Fibroblast of mammary gland (primary cell): Measurements from ENCODE around the gene CDH4.

ENCODE experiments used
- DNase-seq: peaks from one replicate; pipeline ENCODE4 v3.0.0-alpha.2; 2010; ENCODE audit warnings: low read depth
- H3K4me3 ChIP-seq: 2 replicates; pipeline ENCODE4 v1.5.1; 2011; ENCODE audit warnings: low read depth, mild to moderate bottlenecking, low read length, moderate library complexity; ENCODE audit not compliant: control insufficient read depth
- CTCF ChIP-seq: conservative IDR thresholded peaks from 2 replicates; pipeline ENCODE4 v1.5.1; 2011; ENCODE audit warnings: low read depth, low read length, inconsistent platforms; ENCODE audit not compliant: control insufficient read depth, insufficient read depth

CDH4 gene

GRCh38 chr20:61695741-61696140 is 443.7 kb downstream of the CDH4 start:
- no peak overlapping the region for H3K4me3 ChIP-seq
- TF ChIP-seq CTCF = no peak
- no peak for DNase-seq

GRCh38 chr20:61696181-61696735 is 444.2 kb downstream of the CDH4 start:
- no peak for DNase-seq
- no peak overlapping the region for H3K4me3 ChIP-seq
- TF ChIP-seq CTCF = no peak

- TF ChIP-seq CTCF = no peak
- no peak overlapping the region for H3K4me3 ChIP-seq
- DNase-seq = no peak
These were observed 445.9 kb downstream of the CDH4 start for GRCh38 chr20:61697666-61698597.

- H3K4me3 ChIP-seq = no peak overlapping the region
- TF ChIP-seq CTCF = no peak
- no peak for DNase-seq
These were observed 446.8 kb downstream of the CDH4 start for GRCh38 chr20:61698598-61699494.

- TF ChIP-seq CTCF = no peak
- H3K4me3 ChIP-seq = no peak overlapping the region
- DNase-seq = no peak
These were observed 447.7 kb downstream of the CDH4 start for GRCh38 chr20:61699495-61700374.
